GM19324 (cell line): ENCODE measurements around the gene GPR6.

Experiments
- ATAC-seq: cut with Tn5 transposase; IDR thresholded peaks from one replicate; pipeline ENCODE4 v1.9.1; 2021; ENCODE audit warnings: mild to moderate bottlenecking, moderate library complexity; ENCODE audit not compliant: unreplicated experiment, low FRiP score

The GPR6 gene

DNA sequence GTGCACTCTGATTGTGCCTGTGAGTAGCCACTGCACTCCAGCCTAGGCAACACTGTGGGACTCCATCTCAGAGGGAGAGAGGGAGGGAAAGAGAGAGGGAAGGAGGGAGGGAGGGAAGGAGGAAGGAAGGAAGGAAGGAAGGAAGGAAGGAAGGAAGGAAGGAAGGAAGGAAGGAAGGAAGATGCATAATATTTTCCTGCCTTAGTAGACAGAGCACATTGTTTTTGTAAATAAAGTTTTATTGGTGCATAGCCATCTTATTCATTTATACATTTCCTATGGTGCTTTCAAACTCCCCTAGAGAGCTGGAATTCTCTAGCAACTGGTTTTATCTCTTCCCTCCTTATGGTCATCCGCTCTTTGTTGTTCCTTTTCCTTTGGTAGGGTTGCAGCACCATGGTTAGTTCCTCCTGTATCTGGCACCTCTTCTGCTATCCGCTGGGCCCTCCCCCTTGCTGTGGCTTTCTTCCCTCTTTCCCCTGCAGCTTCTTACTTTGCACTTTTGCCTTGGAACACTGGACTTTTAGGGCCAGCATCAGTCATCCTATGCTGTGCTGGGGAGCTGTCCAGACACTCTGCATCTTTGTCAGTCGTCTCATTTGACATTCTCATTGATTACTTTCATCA is 20.2 kb downstream of the GPR6 start:
- ATAC-seq = no peak

DNA sequence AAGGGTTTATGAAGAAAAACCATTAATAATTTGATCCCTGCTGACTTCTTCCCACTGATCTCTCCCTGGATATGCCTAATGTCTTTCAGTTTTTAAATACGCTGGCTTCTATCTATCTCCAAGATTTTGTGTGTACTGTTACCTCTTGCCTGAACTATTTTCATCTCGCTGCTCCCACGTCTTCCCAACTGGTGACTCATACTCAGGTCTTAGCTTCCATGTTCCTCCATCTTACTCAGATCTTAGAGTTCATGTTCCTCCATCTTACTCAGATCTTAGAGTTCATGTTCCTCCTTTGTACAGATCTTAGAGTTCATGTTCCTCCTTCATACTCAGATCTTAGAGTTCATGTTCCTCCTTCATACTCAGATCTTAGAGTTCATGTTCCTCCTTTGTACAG is 21.6 kb downstream of the GPR6 start:
- ATAC-seq = no peak

DNA sequence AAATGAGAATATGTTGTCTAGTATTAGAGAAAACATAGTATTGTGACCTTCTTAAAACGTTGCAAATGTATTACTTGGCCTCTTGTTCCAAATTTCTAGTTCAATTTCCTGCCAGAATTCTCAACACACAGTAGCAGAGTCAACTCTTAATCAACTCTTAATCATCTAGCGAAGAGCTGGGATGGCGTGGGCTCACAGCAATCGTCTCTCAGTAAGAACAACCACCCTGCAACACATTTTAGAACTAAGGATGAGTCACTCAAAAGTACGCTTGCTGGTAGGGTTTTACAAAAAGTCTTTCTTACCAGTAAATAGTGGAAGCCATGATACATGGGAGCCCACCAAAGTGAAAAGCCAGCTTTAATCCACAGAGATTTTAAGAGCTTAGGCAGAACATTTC is 24.6 kb downstream of the GPR6 start:
- no peak for ATAC-seq

DNA sequence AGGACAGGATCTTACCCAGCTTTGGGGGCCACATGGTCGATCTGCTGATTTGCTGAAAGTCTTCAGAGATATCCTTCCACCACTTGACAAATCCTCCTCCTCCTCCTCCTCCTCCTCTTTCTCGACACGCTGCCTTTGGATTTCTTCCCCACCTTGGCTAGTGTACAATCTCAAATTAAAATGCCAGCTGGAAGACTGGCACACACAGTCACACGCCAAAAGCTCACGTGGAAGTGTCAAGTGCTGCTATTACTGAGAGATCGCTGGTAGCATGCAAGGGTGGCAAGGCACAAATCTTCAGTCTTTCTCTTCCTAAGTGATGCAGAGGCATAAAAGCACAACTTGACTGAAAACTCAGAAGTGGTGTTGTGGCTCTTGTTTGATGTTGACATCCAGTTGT is 35.3 kb downstream of the GPR6 start:
- ATAC-seq = no peak

DNA sequence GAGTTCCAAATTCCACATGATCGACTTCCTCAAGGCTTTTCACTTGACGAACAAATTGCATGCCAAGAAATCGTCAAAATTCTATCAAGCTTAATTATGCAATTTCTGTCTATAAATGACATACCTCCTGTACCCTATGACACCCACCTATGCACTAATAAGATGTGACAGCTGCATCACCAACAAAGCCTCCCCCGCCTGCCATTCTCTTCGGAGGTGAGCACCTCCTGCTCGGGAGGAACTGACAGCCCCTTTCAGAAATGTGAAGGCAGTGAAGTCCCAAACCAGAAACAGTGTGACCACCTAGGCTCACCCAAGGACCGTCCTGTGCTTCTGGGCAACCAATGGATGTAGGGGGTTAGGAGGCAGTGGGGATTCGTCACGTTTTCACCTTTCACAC is 37.1 kb downstream of the GPR6 start:
- no peak for ATAC-seq

DNA sequence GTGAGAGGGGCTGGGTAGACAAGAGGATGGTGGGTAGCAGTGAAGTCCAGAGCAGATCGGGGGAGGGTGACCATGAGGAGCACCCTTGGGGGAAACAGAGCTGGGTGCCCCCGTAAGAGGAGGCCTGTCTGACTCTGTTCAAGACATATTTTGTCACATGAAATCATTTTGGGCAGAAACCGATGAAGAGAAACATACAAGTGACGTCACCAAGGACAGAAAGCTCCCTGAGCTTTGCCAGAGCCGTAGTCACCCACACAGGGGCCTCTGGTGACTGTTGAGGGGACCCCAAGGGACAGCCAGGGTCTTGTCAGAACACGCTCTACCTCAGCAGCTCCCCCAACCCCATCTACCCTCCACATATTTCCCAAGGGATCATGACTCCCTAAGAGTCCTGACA is 39.2 kb downstream of the GPR6 start:
- ATAC-seq = no peak

DNA sequence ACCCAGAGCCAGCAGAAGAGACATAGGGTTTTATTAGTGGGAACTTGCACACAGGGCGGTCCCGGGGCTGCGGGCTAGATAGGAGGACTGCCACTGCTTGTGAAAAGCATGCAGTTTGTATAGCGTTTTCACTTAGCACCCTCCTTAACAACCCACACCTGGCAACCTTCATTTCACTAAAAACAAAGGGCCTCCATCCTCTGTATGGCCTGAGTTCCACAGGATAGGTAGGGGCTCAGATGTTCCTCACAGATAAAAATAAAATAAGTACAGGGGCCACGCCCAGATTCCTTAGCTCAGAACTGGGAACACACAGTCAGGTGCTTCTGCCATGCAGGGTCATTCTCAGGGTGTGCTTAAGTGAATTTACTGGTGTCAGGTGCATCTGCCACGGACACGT is 39.8 kb downstream of the GPR6 start:
- ATAC-seq = no peak

DNA sequence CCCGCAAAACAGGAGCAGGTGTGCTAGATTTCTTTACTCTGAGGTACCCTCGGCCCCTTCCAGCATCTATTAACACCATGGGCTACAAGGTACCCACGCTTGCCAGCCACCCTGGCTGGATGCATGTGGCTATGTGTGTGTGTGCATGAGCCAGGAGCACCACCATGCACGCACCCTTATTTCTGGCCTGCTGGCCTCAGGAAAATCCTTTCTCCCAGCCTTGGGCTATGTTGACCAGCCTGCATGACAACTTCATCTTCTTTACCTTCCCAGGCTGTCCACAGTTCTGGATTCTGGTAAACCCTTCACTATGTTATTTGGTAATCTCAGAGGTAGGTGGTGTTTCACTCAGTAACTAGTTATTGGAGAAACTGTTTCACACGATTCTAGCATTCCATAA is 40.4 kb downstream of the GPR6 start:
- ATAC-seq = no peak

DNA sequence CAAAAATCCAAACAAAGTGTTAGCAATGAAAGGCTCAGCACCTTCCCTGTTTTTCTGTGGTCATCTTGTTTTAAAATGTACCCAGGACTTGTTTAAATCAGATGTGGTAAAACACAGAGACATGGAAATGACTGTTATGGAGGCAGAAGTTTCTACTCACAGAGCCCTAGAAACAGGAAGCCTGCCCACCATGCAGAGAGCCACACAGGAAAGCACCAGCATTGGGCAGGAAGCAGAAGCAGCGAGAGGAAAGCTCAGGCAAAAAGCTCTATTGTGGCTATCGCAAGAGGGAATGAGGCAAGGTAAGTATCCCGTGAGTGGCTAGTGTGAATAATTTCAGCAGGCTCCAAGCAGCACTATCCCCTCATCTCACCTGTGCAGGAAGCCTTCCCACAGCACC is 42.8 kb downstream of the GPR6 start:
- ATAC-seq = no peak

DNA sequence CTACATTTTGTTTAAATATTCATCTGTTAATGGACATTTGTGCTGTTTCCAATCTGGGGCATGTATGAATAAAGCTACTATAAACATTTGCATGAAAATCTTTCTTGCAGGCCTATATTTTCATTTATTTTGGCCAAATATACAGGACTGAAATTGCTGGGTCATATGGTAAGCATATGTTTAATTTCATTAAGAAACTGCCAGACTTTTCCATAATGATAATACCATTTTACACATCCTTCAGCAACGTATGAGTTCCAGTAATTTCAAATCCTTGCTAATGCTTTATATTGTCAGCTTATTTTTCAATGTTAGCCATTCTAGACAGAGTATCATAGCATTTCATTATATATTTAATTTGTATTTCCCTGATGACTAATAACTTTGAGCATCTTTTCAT is 51.0 kb downstream of the GPR6 start:
- ATAC-seq = no peak
